AG04450 (cell line): ENCODE results near the gene MLX. TPM values are rescaled to one million over a fixed set of nuclear protein-coding genes. Genes with fewer than 3 reads are reported as not detected.

Experiments
- CTCF ChIA-PET: fragments of 300-600, 350-600 bp; formaldehyde crosslinking; extraction: SDS; loops from one replicate; lab custom pipeline; 2022; ENCODE audit warnings: antibody characterized with exemption, inconsistent platforms; lab: Charles Lee
- POLR2A ChIA-PET: fragments of 350-600 bp; formaldehyde crosslinking; extraction: SDS; loops from one replicate; lab custom pipeline; 2021; ENCODE audit warnings: antibody characterized with exemption, inconsistent platforms; lab: Yijun Ruan, JAX
- DNase-seq: peaks from one replicate; pipeline ENCODE4 v3.0.0-alpha.2; 2011; ENCODE audit warnings: low read depth, low spot score
- H3K27ac ChIP-seq: one replicate; pipeline ENCODE4 v1.5.1; 2012; ENCODE audit warnings: low read depth, low read length, control low read depth
- H3K27me3 ChIP-seq: one replicate; pipeline ENCODE4 v1.6.0; 2012; ENCODE audit warnings: low read length; ENCODE audit not compliant: control insufficient read depth, insufficient read depth
- H3K4me3 ChIP-seq: 2 replicates; pipeline ENCODE4 v1.5.1; 2011; ENCODE audit warnings: mild to moderate bottlenecking, low read depth, low read length, control low read depth
- H3K9me3 ChIP-seq: 2 replicates; pipeline ENCODE4 v1.5.1; 2012; ENCODE audit warnings: low read length; ENCODE audit not compliant: control insufficient read depth, insufficient read depth
- polyA plus RNA-seq: library from polyadenylated mRNA; depleted of rRNA; stranded (reverse); fragments of >200 nt; gene quantifications from 2 replicates; pipeline ENCODE4 v1.2.3, GENCODE V29; 2011
- TF ChIP-seq, protein P1 (sequence below): IDR thresholded peaks from 2 replicates; pipeline ENCODE4 v1.5.1; 2011; ENCODE audit warnings: low read depth, low read length, control low read depth, inconsistent platforms

The MLX gene
- polyA plus RNA-seq, 1 experiment = 35.4 TPM

DNA sequence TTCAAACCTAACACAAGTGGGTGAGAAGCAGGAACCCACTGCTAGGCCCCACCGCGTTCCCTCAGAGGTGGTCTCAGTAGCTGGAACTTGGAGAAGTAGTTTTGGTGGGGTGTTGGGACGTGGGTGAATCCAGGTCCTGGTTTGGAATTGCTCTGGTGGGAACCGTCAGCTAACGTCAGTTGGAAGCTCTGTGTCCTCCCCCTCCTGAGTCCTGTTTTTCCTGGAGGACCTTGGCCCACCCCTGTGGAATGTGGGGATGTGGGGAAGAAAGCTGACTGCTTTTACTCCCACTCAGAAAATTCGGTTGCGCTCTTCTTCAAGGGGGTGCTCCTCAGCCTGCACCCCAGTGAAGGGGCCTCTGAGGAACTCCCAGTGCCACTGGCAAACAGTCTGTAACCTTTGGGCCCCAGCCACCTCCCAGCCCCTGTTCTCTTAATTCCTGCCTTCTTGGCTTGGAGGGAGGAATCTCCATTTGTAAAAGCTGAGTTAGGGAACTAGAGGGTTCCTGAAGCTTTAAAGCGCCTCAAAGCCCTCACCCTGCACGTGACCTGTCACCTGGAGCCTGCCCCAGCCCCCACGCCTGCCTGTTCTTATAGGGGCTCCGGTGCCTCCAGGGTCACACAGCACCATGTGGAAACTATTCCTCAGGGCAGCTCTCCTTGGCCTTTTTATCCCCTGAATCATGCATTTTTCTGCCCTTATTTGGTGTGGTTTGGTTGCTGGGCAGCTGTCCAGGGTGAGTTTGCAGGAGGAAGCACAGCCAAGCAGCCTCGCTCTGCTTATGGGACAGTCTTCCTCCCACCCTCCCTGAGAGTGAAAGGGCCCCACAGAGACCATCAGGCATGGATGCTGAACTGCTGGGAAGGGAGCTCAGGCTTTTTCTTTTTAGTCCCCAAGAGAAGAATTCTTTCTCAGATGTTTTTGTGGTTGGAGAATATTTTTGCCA is 47.1 kb upstream of the MLX start:
- POLR2A ChIA-PET = interaction anchor here (0.7 to 3.9 kb wide), 14 partner anchors 10 to 325 kb away, joined by 3 to 68 read pairs (median 5); partner anchors contain the start of genes CAVIN1, GHDC, NAGLU and STAT3
- TF ChIP-seq, protein P1, sequence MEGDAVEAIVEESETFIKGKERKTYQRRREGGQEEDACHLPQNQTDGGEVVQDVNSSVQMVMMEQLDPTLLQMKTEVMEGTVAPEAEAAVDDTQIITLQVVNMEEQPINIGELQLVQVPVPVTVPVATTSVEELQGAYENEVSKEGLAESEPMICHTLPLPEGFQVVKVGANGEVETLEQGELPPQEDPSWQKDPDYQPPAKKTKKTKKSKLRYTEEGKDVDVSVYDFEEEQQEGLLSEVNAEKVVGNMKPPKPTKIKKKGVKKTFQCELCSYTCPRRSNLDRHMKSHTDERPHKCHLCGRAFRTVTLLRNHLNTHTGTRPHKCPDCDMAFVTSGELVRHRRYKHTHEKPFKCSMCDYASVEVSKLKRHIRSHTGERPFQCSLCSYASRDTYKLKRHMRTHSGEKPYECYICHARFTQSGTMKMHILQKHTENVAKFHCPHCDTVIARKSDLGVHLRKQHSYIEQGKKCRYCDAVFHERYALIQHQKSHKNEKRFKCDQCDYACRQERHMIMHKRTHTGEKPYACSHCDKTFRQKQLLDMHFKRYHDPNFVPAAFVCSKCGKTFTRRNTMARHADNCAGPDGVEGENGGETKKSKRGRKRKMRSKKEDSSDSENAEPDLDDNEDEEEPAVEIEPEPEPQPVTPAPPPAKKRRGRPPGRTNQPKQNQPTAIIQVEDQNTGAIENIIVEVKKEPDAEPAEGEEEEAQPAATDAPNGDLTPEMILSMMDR = no peak
- CTCF ChIA-PET = interaction anchor here (0.6 to 2.8 kb wide), 6 partner anchors 7 to 297 kb away, joined by 4 to 9 read pairs (median 6); no protein-coding TSS in a partner anchor

GRCh38 chr17:42520540-42520951 is 46.4 kb upstream of the MLX start:
- ChIA-PET CTCF (interaction anchor here (0.7 to 2.8 kb wide), 5 partner anchors 100 to 297 kb away, joined by 3 to 8 read pairs (median 5); no protein-coding TSS in a partner anchor), POLR2A (interaction anchor here (0.7 to 3.9 kb wide), 11 partner anchors 10 to 243 kb away, joined by 3 to 68 read pairs (median 5); partner anchors contain the start of genes CAVIN1, NAGLU and STAT3)
- no peaks in the 10 kb centered on the region for H3K27me3 ChIP-seq
- TF ChIP-seq, protein P1 = peak; percentile 35
- no peaks in the 10 kb centered on the region for H3K9me3 ChIP-seq
- no peak for DNase-seq
- peak overlapping the region; percentile 17; the same call in 1 of the 2 replicates for H3K4me3 ChIP-seq
- H3K27ac ChIP-seq = peak overlapping the region; percentile 100

More for the DNA sequence above, 47.1 kb upstream of the MLX start:
- H3K9me3 ChIP-seq = no peaks in the 10 kb centered on the region
- peak overlapping the region; percentile 100 for H3K27ac ChIP-seq
- no peaks in the 10 kb centered on the region for H3K27me3 ChIP-seq
- peak; percentile 99 for DNase-seq
- 0 out of 2 replicates have a peak overlapping the region, but pooled peaks have one; percentile 2 for H3K4me3 ChIP-seq

DNA sequence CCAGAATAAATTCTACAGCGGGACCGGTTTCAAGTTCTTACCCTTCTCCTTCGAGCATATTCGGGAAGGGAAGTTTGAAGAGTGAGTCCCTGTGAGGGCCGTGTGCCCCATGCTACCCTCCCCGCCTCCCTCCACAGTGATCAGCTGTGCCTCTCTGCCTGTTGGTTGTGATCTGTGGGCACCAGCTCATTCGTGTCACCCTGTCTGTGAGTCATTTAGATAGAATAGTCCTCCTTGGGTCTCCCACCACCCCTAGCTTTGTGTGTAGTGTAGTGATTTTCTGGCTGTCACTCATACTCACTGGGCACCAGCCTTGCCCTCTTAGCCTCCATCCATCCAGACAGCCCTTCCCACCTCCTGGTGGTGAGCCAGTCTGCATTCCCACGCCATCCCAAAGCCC is 45.9 kb upstream of the MLX start:
- ChIA-PET POLR2A (interaction anchor here (1.5 to 3.9 kb wide), 4 partner anchors 15 to 111 kb away, joined by 3 to 68 read pairs (median 11); partner anchors contain the start of genes CAVIN1 and NAGLU), CTCF (interaction anchor here (0.7 to 2.8 kb wide), 5 partner anchors 101 to 298 kb away, joined by 3 to 8 read pairs (median 5); no protein-coding TSS in a partner anchor)
- DNase-seq = no peak
- TF ChIP-seq, protein P1 = no peak
- Histone ChIP-seq H3K27ac (peak overlapping the region; percentile 100), H3K9me3 (no peaks in the 10 kb centered on the region), H3K4me3 (no peak overlapping the region), H3K27me3 (no peaks in the 10 kb centered on the region)

DNA sequence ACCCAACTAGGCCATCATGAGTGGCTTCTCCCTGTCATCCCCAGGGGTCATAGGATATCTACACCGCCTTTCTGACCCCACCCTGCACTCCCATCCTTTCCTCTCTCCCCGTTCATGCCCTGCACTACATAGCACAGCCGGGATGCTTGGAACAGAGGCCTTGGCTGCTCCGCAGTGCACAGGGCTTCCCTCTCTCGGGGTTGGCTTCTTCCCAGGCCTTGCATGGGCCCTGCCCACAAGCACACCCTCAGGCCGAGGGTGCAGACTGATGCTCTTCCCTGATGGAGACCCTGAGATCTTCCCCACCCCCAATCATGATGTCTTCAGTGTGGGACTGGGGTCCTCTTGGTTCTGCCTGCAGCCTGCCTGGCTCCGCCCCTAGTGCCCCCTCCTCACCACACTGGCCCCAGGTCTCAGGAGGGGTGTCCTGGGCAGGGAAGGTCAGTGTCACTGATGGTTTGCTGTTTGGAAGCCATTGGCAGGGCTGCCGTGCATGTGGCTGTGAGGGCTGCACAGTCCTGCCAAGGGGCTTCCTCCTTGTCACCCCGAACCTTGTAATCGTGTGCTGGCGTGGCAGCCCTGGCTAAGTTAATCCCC is 45.1 kb upstream of the MLX start:
- ChIA-PET CTCF (interaction anchor here (2.8 kb wide), 1 partner anchor 196 kb away, joined by 8 read pairs; no protein-coding TSS in a partner anchor), POLR2A (interaction anchor here (3.7 kb wide), 1 partner anchor 15 kb away, joined by 17 read pairs; the partner anchor contains the start of gene NAGLU)
- Histone ChIP-seq H3K9me3 (no peaks in the 10 kb centered on the region), H3K4me3 (no peak overlapping the region), H3K27me3 (no peaks in the 10 kb centered on the region), H3K27ac (peak overlapping the region; percentile 100)
- TF ChIP-seq, protein P1 = no peak
- DNase-seq = no peak
